ENCODE measurements around the gene POLR2L. TPM values are rescaled to one million over a fixed set of nuclear protein-coding genes. Genes with fewer than 3 reads are reported as not detected.
A peak's percentile ranks its signal among the peaks of the same experiment; 100 is the strongest.

The POLR2L gene
- total RNA-seq, 1 experiment from 2014 or later, result 673 TPM

DNA sequence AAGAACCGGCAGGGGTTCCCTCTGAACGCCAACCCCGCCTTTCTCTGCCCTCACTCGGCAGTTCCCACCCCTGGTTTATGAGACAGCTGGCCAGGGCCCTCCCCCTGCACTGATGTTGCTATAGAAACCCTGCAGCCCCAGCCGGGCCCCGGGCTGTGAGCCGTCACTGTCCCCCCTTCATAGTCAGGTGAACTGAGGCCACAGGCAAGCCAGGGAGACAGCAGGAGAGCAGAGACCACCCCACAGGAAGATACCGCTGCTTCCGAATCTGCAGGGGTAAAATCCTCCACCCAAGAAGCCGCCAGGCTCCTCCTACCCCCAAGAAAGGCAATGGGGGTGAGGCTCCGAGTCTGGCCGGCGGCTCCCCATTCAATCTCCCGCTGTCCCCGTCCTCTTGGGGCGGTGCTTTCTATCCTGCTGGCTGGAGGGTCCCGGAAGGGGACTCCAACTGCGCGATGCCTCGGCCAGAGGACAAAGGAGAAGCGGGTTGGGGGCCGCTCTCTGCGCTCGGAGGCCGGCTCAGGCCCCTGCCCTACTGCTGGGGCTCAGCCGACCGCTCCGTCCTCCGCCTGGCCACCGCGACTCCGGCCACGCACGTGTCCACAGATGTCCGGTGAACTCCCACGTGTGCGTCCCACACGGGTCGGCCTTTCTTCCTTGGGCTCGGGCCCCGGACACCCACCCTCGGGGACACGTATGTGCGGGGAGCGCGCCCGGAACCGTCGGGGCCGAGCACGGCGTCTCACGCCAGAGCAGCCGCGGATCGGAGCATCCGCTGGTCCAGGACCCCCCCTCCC is 44.8 kb downstream of the POLR2L start:
- BruUV-seq (replicated peaks), result no TSS peak
- peaks cover 42% of the 10 kb centered on the region for H3K4me1 ChIP-seq (ENCODE audit: control insufficient read depth, insufficient read depth, low read length)
- in situ Hi-C loops (cut with HindIII; ENCODE audit: low pct_unique_long_range_greater_than_20kb, low sequenced_read_pairs) (no loop called here), intact Hi-C loops (cut with micrococcal nuclease; ENCODE audit: unreplicated experiment) (no loop called here)
- no peaks in the 10 kb centered on the region for H3K27me3 ChIP-seq (ENCODE audit: control insufficient read depth, insufficient read depth, low read length)
- no peaks in the 10 kb centered on the region for H3K9me3 ChIP-seq (ENCODE audit: control insufficient read depth, insufficient read depth, low read depth, low read length)
- DNase-seq (ENCODE audit: low read depth, low spot score) (no peak), ATAC-seq (peak; percentile 69)
- CTCF ChIA-PET, result no interaction called here
- no peaks in the 10 kb centered on the region; the same call in none of the 2 replicates for H3K36me3 ChIP-seq (ENCODE audit: control insufficient read depth, insufficient read depth, low read length)
- POLR2A ChIA-PET, result interaction anchor here (0.6 kb wide), 1 partner anchor 12 kb away, joined by 3 read pairs; no protein-coding TSS in a partner anchor
- H3K4me3 ChIP-seq (ENCODE audit: low read depth in 2 of 2, low read length in 2 of 2), result peak overlapping the region; percentile 71 to 86
- peak overlapping the region; percentile 93 for H3K27ac ChIP-seq (ENCODE audit: low read length)
- TF ChIP-seq, protein P1, sequence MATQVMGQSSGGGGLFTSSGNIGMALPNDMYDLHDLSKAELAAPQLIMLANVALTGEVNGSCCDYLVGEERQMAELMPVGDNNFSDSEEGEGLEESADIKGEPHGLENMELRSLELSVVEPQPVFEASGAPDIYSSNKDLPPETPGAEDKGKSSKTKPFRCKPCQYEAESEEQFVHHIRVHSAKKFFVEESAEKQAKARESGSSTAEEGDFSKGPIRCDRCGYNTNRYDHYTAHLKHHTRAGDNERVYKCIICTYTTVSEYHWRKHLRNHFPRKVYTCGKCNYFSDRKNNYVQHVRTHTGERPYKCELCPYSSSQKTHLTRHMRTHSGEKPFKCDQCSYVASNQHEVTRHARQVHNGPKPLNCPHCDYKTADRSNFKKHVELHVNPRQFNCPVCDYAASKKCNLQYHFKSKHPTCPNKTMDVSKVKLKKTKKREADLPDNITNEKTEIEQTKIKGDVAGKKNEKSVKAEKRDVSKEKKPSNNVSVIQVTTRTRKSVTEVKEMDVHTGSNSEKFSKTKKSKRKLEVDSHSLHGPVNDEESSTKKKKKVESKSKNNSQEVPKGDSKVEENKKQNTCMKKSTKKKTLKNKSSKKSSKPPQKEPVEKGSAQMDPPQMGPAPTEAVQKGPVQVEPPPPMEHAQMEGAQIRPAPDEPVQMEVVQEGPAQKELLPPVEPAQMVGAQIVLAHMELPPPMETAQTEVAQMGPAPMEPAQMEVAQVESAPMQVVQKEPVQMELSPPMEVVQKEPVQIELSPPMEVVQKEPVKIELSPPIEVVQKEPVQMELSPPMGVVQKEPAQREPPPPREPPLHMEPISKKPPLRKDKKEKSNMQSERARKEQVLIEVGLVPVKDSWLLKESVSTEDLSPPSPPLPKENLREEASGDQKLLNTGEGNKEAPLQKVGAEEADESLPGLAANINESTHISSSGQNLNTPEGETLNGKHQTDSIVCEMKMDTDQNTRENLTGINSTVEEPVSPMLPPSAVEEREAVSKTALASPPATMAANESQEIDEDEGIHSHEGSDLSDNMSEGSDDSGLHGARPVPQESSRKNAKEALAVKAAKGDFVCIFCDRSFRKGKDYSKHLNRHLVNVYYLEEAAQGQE (IDR thresholded peaks at IDR 0.05; ENCODE audit: insufficient read depth in 1 of 2, low read depth in 2 of 2, low read length in 1 of 2), result peak in 1 of 2 experiments; percentile 36; a peak in 1 of 4 replicates
- TF ChIP-seq SIN3A (IDR thresholded peaks at IDR 0.05; ENCODE audit: borderline replicate concordance, insufficient read depth, low read depth, low read length) (peak; percentile 58; the same call in 1 of the 2 replicates), POLR2AphosphoS5 (IDR thresholded peaks at IDR 0.05; ENCODE audit: low read depth, low read length) (no peak; the same call in 1 of the 2 replicates), TCF7L2 (IDR thresholded peaks at IDR 0.05; ENCODE audit: low read depth, low read length) (no peak)

DNA sequence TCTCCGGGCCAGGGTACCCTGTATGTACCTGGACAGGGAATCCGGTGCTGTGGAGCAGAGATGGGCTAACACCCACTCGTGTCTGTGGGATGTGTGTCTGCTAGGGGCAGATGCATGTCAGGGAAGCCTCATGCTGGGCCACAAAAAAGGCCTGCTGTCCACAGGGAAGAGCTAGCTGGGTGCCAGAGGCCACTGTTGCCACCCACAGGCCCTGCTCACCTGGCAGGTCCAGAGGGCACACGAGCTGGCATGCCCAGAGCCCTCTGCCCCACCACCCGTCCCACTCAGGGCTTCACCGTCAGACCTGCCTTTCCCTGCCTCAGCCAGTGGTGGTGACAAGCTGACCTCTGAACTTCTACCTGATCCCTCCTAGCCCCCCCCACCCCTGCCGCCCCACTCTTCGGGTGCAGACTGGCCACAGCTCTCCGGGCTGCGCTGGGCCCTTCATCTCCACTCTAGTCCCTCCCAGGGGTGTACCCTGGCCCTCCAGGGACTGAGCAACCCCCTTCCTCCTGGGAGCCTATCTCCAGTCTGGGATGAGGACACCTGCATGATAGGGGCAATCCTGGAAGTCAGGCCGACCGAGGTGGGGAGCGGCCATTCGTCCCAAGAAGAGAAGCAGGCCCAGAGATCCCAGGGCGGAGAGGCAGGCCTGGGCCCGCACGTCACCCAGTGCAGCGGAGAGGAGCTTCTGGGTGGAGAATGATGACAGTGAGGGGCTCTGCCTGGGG is 45.6 kb downstream of the POLR2L start:
- Histone ChIP-seq H3K4me3 (ENCODE audit: low read depth in 2 of 2, low read length in 2 of 2) (peak overlapping the region; percentile 71 to 86), H3K27me3 (ENCODE audit: control insufficient read depth, insufficient read depth, low read length) (no peaks in the 10 kb centered on the region), H3K27ac (ENCODE audit: low read length) (peak overlapping the region; percentile 93), H3K9me3 (ENCODE audit: control insufficient read depth, insufficient read depth, low read depth, low read length) (no peaks in the 10 kb centered on the region), H3K36me3 (ENCODE audit: control insufficient read depth, insufficient read depth, low read length) (no peaks in the 10 kb centered on the region; the same call in none of the 2 replicates), H3K4me1 (ENCODE audit: control insufficient read depth, insufficient read depth, low read length) (peaks cover 41% of the 10 kb centered on the region)
- POLR2A ChIA-PET, result interaction anchor here (0.6 kb wide), 1 partner anchor 12 kb away, joined by 3 read pairs; no protein-coding TSS in a partner anchor
- in situ Hi-C loops (cut with HindIII; ENCODE audit: low pct_unique_long_range_greater_than_20kb, low sequenced_read_pairs) (no loop called here), intact Hi-C loops (cut with micrococcal nuclease; ENCODE audit: unreplicated experiment) (no loop called here)
- DNase-seq (ENCODE audit: low read depth, low spot score) (no peak), ATAC-seq (peak; percentile 5; the same call in 1 of the 2 replicates)
- CTCF ChIA-PET, result no interaction called here
- TF ChIP-seq POLR2AphosphoS5 (IDR thresholded peaks at IDR 0.05; ENCODE audit: low read depth, low read length) (no peak), CTCF (IDR thresholded peaks at IDR 0.05) (no peak), TCF7L2 (IDR thresholded peaks at IDR 0.05; ENCODE audit: low read depth, low read length) (no peak), SIN3A (IDR thresholded peaks at IDR 0.05; ENCODE audit: borderline replicate concordance, insufficient read depth, low read depth, low read length) (no peak)
- TF ChIP-seq, protein P1 (IDR thresholded peaks at IDR 0.05; ENCODE audit: insufficient read depth in 1 of 2, low read depth in 2 of 2, low read length in 1 of 2), result no peak; a peak in 1 of 4 replicates
- no TSS peak for BruUV-seq (replicated peaks)
